HepG2 (cell line): Measurements from ENCODE around the gene SPTBN4. TPM values are rescaled to one million over a fixed set of nuclear protein-coding genes. Genes with fewer than 3 reads are reported as not detected.
A peak's percentile ranks its signal among the peaks of the same experiment; 100 is the strongest.

ENCODE experiments used
- ATRX ChIP-seq: sonication (generic); formaldehyde crosslinking; IDR thresholded peaks from 2 replicates; pipeline ENCODE4 v1.4.0; 2020; ENCODE audit warnings: missing genetic modification reagents, borderline replicate concordance
- CEBPG ChIP-seq: IDR thresholded peaks from 2 replicates; pipeline ENCODE4 v1.6.1; 2016
- CEBPZ ChIP-seq: IDR thresholded peaks from 2 replicates; pipeline ENCODE4 v1.6.1; 2012; ENCODE audit warnings: low read length, improper control_type of control experiment
- EHMT2 ChIP-seq: fragments of 200-600 bp; sonication (generic); IDR thresholded peaks from 2 replicates; pipeline ENCODE4 v1.7.0; 2017; ENCODE audit warnings: antibody characterized with exemption, low read depth, low read length, borderline replicate concordance
- FOSL1 ChIP-seq: sonication (generic); formaldehyde crosslinking; IDR thresholded peaks from 2 replicates; pipeline ENCODE4 v1.9.0; 2021; ENCODE audit warnings: missing genetic modification reagents, borderline replicate concordance
- FOSL2 ChIP-seq: sonication (generic); formaldehyde crosslinking; IDR thresholded peaks from 2 replicates; pipeline ENCODE4 v1.4.0; 2020; ENCODE audit warnings: missing genetic modification reagents
- HES4 ChIP-seq: sonication (generic); formaldehyde crosslinking; IDR thresholded peaks from 2 replicates; pipeline ENCODE4 v1.9.0; 2021; ENCODE audit warnings: mild to moderate bottlenecking, missing genetic modification reagents, borderline replicate concordance
- HNF4A ChIP-seq: sonication (generic); formaldehyde crosslinking; IDR thresholded peaks from 2 replicates; pipeline ENCODE4 v1.4.0; 2020; ENCODE audit warnings: missing genetic modification reagents
- KLF15 ChIP-seq: sonication (generic); formaldehyde crosslinking; IDR thresholded peaks from 2 replicates; pipeline ENCODE4 v1.8.1; 2023; ENCODE audit warnings: borderline replicate concordance, mild to moderate bottlenecking, inconsistent platforms, missing genetic modification reagents, mixed read lengths
- MNT ChIP-seq: fragments of 450-650 bp; IDR thresholded peaks from 2 replicates; pipeline ENCODE4 v1.6.1; 2016
- RBFOX2 ChIP-seq: fragments of 200-400 bp; formaldehyde crosslinking; IDR thresholded peaks from 2 replicates; pipeline ENCODE4 v1.6.1; 2017; ENCODE audit warnings: low read depth, mild to moderate bottlenecking, low read length
- TARDBP ChIP-seq: sonication (generic); formaldehyde crosslinking; IDR thresholded peaks from 2 replicates; pipeline ENCODE4 v1.8.0; 2022; ENCODE audit warnings: mild to moderate bottlenecking, missing genetic modification reagents
- XRCC5 ChIP-seq: fragments of 200-400 bp; formaldehyde crosslinking; optimal IDR thresholded peaks from 2 replicates; pipeline ENCODE3; 2017; ENCODE audit warnings: mild to moderate bottlenecking, low read length
- ZBTB25 ChIP-seq: IDR thresholded peaks from 2 replicates; pipeline ENCODE4 v1.6.1; 2018; ENCODE audit warnings: missing genetic modification reagents
- ZHX1 ChIP-seq: sonication (generic); formaldehyde crosslinking; IDR thresholded peaks from 2 replicates; pipeline ENCODE4 v1.8.1; 2022; ENCODE audit warnings: low read depth, mild to moderate bottlenecking, missing genetic modification reagents
- ZNF235 ChIP-seq: sonication (generic); formaldehyde crosslinking; IDR thresholded peaks from 2 replicates; pipeline ENCODE4 v1.8.1; 2023; ENCODE audit warnings: mild to moderate bottlenecking, missing genetic modification reagents, borderline replicate concordance
- ZNF382 ChIP-seq: sonication (generic); formaldehyde crosslinking; IDR thresholded peaks from 2 replicates; pipeline ENCODE4 v1.5.0; 2020; ENCODE audit warnings: missing genetic modification reagents, mild to moderate bottlenecking, borderline replicate concordance
- ZNF7 ChIP-seq: IDR thresholded peaks from 2 replicates; pipeline ENCODE4 v1.6.1; 2016; ENCODE audit warnings: missing biosample characterization, missing genetic modification reagents
- polyA plus RNA-seq, 8 experiments: library from polyadenylated mRNA; depleted of rRNA in 3 of 8; stranded (reverse) in 7 of 8; unstranded in 1 of 8; fragments of >200 nt; fragmentation: Illumina TruSeq in 4 of 8; extraction: Trizol in 4 of 8; gene quantifications; 2 replicates each; pipeline versions ENCODE4 v1.2.1 to v1.2.3, GENCODE V29; 2011 to 2016; ENCODE audit warnings: low read depth in 4 of 8, missing spikeins in 1 of 8, mixed read lengths in 1 of 8; ENCODE audit not compliant: insufficient read depth in 1 of 8
- total RNA-seq, 5 experiments: library from RNA; depleted of rRNA; stranded (reverse); fragments of >200 nt; fragmentation: Illumina TruSeq; extraction: Trizol; gene quantifications; 2 replicates each; pipeline ENCODE4 v1.2.3, GENCODE V29; 2016; ENCODE audit warnings: low read depth in 1 of 5
- TF ChIP-seq, protein P1 (sequence below): sonication (generic); formaldehyde crosslinking; IDR thresholded peaks from 2 replicates; pipeline ENCODE4 v1.8.0; 2022; ENCODE audit warnings: missing genetic modification reagents, mild to moderate bottlenecking, inconsistent platforms, borderline replicate concordance

Gene SPTBN4
- total and polyA plus RNA-seq, 2 of the 13 experiments (the other 11 are each of a cell fraction or from before 2014, with no cell fraction given), result 0.11 TPM

DNA sequence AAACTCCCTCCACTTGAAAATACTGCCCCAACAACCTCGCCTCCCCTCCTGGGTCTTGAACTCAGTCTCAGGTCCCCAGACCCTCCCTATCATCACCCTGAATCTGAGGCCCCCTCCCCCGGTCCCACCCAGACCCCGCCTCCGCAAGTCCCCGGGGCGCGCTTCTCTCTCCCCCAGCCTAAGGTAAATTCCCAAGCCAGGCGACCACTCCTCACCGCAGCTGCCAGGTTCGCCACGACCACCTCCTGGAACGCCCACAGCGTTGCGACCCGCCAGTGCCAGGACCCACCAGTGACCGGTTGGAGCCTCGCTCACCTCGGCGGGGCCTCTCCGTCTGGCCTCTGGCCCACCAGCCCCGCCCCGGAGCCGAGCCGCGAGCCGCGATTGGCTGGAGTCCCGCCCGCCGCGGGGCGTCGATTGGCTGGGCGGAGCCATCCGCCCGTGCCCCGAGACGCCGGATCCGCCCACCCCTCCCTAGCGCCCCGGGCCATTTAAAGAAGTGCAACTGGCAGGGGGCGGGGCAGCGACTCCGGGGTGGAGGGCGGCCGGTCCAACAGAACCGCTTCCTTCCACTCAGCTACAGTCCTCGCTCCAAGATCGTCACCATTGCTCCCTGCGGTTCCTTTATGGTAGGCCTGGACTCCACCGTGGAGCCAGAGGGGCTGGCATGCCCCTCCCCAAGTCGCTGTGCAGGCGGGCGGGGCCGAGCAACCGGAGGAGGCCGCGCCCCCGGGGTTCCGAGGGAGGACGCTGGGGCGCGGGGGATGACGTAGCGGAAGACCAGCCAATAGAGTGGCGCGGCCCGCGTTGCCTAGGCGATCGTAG is 22.6 kb upstream of the SPTBN4 start, which contains the start of gene SERTAD3 (continued):
- TF ChIP-seq FOSL2, result no peak
- peak; percentile 71 for TF ChIP-seq HES4 (CRISPR knock-in tag)
- TF ChIP-seq XRCC5, result no peak
- TF ChIP-seq, protein P1, sequence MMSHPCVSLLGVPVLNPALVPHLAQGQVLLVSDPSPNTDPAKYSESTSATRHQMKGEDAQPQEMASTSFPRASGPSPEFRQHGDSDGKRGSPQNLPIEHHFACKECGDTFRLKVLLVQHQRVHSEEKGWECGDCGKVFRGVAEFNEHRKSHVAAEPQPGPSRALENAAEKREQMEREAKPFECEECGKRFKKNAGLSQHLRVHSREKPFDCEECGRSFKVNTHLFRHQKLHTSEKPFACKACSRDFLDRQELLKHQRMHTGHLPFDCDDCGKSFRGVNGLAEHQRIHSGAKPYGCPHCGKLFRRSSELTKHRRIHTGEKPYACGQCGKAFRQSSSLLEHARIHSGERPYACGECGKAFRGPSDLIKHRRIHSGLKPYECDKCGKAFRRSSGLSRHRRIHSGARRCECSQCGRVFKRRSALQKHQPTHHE (CRISPR knock-in tag), result peak; percentile 83; the same call in 1 of the 2 replicates
- TF ChIP-seq HNF4A (CRISPR knock-in tag), result no peak
- peak; percentile 34; the same call in 1 of the 2 replicates for TF ChIP-seq TARDBP (CRISPR knock-in tag)
- no peak for TF ChIP-seq ZHX1 (CRISPR knock-in tag)
- no peak for TF ChIP-seq ATRX (CRISPR knock-in tag)
- no peak for TF ChIP-seq KLF15 (CRISPR knock-in tag)
- no peak for TF ChIP-seq ZNF382 (CRISPR knock-in tag)
- peak; percentile 57; the same call in 1 of the 2 replicates for TF ChIP-seq ZNF235 (CRISPR knock-in tag)
- TF ChIP-seq ZBTB25 (CRISPR knock-in tag), result peak; percentile 58; the same call in 1 of the 2 replicates
- TF ChIP-seq FOSL1 (CRISPR knock-in tag), result 0 out of 2 replicates have a peak, but pooled peaks have one; percentile 10
- TF ChIP-seq RBFOX2, result peak; percentile 89
- TF ChIP-seq CEBPZ, result no peak
- no peak for TF ChIP-seq EHMT2
- TF ChIP-seq CEBPG (CRISPR knock-in tag), result peak; percentile 33; the same call in 1 of the 2 replicates
- TF ChIP-seq MNT, result 0 out of 2 replicates have a peak, but pooled peaks have one; percentile 27
- no peak for TF ChIP-seq ZNF7 (CRISPR knock-in tag)
